Measurements from ENCODE around the gene OAS2. TPM values are rescaled to one million over a fixed set of nuclear protein-coding genes. Genes with fewer than 3 reads are reported as not detected.

OAS2 gene
- total RNA-seq, 2 donors from 2014 or later = 11.9 to 21.2 TPM

DNA sequence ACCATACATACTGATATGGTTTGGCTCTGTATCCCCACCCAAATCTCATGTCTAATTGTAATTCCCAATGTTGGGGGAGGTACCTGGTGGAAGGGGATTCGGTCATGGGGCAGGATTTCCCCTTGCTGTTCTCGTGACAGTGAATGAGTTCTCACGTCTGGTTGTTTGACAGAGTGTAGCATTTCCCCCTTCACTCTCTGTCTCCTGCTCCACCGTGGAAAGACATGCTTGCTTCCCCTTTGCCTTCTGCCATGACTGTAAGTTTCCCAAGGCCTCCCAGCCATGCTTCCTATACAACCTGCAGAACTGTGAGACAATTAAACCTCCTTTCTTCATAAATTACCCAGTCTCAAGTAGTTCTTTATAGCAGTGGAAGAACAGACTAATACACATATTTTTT, 49.4 kb downstream of the OAS2 start:
- ATAC-seq (ENCODE audit: insufficient number of reproducible peaks, low FRiP score, low read depth) (no peak), DNase-seq (ENCODE audit: low spot score) (no peak)
- Histone ChIP-seq H3K27me3 (replicated peaks; ENCODE audit: insufficient read depth) (no peaks in the 10 kb centered on the region), H3K36me3 (no peaks in the 10 kb centered on the region), H3K4me1 (ENCODE audit: control insufficient read depth in 1 of 2, low read depth in 2 of 2) (no peaks in the 10 kb centered on the region), H3K9me3 (no peaks in the 10 kb centered on the region), H3K4me3 (no peak overlapping the region), H3K27ac (no peak overlapping the region)
- TF ChIP-seq CTCF (IDR thresholded peaks at IDR 0.05) = no peak

DNA sequence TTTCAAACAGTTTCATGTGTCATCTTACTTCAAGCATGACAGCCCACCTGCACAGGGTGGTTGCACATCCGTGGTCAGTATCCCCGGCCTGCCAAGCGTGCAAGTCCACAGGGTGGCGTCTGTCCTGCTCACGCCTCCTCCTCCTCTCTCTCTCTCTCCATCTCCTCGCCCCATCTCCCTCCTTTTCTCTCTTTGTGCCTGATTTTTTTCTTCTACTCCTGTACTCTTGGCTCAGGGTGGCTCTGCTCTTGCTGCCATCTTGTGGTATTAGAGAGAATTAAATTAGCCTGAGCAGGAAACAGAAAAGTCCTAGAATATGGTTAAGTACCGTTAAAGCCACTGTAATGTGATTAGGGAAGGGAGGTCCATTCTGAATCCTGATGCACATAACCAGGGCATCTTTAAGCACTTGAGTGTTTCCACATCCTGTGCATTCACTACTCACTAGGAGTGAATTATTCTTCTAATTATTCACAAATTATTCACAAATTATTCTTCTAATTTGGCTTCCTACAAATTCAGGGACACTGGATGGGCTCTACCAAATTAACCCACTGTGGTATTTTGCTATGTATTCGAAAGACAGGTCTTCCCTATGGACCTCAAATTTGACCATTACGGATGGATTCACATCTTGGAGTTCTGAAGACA, 52.7 kb downstream of the OAS2 start:
- H3K9me3 ChIP-seq = no peaks in the 10 kb centered on the region
- H3K4me3 ChIP-seq = no peak overlapping the region
- H3K36me3 ChIP-seq = no peaks in the 10 kb centered on the region
- DNase-seq (ENCODE audit: low spot score) (no peak), ATAC-seq (ENCODE audit: insufficient number of reproducible peaks, low FRiP score, low read depth) (no peak)
- peak; percentile 68 for TF ChIP-seq CTCF (IDR thresholded peaks at IDR 0.05)
- H3K4me1 ChIP-seq (ENCODE audit: control insufficient read depth in 1 of 2, low read depth in 2 of 2) = no peaks in the 10 kb centered on the region
- H3K27ac ChIP-seq = no peak overlapping the region
- no peaks in the 10 kb centered on the region for H3K27me3 ChIP-seq (replicated peaks; ENCODE audit: insufficient read depth)

DNA sequence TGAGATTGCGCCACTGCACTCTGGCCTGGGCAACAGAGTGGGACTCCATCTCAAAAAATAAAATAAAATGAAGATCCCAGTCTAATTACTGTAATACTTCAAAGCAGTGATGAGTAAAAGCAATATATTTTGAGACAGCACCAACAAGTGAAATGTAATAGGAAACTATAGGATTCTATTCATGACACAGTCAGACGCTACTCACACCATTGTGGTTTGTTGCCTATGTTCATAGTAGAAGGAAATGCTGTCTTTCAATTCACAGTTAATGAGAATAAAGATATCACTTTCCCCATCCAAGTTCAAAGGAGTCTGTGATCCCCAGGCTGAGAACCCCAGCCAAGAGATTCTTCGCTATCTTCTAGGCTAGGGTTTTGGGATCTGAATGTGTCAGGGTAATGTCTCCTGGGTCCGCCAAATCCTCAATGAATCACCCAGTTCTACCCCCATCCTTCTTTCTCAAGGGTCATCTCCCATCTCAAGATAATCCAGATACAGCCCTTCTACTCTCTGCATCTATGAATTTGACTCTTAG, 61.7 kb downstream of the OAS2 start:
- no peak for ATAC-seq (ENCODE audit: insufficient number of reproducible peaks, low FRiP score, low read depth)
- H3K4me3 ChIP-seq = no peak overlapping the region
- TF ChIP-seq CTCF (IDR thresholded peaks at IDR 0.05) = no peak

GRCh38 chr12:113040722-113041171, 62.4 kb downstream of the OAS2 start:
- H3K4me3 ChIP-seq = no peak overlapping the region
- DNase-seq (ENCODE audit: low spot score) = peak; percentile 38
- no peak overlapping the region for H3K27ac ChIP-seq
- ATAC-seq (ENCODE audit: insufficient number of reproducible peaks, low FRiP score, low read depth) = peak; percentile 57
- H3K27me3 ChIP-seq (replicated peaks; ENCODE audit: insufficient read depth) = no peaks in the 10 kb centered on the region
- H3K4me1 ChIP-seq (ENCODE audit: control insufficient read depth in 1 of 2, low read depth in 2 of 2) = no peaks in the 10 kb centered on the region
- H3K36me3 ChIP-seq = no peaks in the 10 kb centered on the region
- TF ChIP-seq CTCF (IDR thresholded peaks at IDR 0.05) = no peak
- no peaks in the 10 kb centered on the region for H3K9me3 ChIP-seq

More for the DNA sequence above, 61.7 kb downstream of the OAS2 start:
- no peaks in the 10 kb centered on the region for H3K27me3 ChIP-seq (replicated peaks; ENCODE audit: insufficient read depth)
- no peak overlapping the region for H3K27ac ChIP-seq
- H3K36me3 ChIP-seq = no peaks in the 10 kb centered on the region
- H3K4me1 ChIP-seq (ENCODE audit: control insufficient read depth in 1 of 2, low read depth in 2 of 2) = no peaks in the 10 kb centered on the region
- no peaks in the 10 kb centered on the region for H3K9me3 ChIP-seq
- DNase-seq (ENCODE audit: low spot score) = no peak

DNA sequence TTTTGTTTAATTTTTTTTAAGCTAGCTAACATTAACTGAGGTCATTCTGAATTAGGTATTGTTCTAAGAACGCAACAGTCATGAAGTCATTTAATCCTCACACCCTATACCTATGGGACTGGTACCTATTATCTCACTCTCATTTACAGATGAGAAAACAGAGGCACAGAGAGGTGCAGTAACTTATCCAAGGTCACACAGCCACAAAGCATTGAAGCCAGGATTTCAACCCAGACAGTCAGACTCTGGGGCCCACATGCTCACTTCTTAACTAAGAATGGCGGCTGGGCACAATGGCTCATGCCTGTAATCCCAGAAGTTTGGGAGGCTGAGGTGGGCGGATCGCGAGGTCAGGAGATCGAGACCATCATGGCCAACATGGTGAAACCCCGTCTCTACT, 63.2 kb downstream of the OAS2 start:
- ATAC-seq (ENCODE audit: insufficient number of reproducible peaks, low FRiP score, low read depth) (no peak), DNase-seq (ENCODE audit: low spot score) (no peak)
- H3K4me3 ChIP-seq = no peak overlapping the region
- no peaks in the 10 kb centered on the region for H3K36me3 ChIP-seq
- no peak for TF ChIP-seq CTCF (IDR thresholded peaks at IDR 0.05)
- H3K4me1 ChIP-seq (ENCODE audit: control insufficient read depth in 1 of 2, low read depth in 2 of 2) = no peaks in the 10 kb centered on the region
- H3K9me3 ChIP-seq = no peaks in the 10 kb centered on the region
- no peaks in the 10 kb centered on the region for H3K27me3 ChIP-seq (replicated peaks; ENCODE audit: insufficient read depth)
- H3K27ac ChIP-seq = no peak overlapping the region

All from thoracic aorta (tissue), 2 donors.